Muscle layer of duodenum (tissue), 2 donors: Measurements from ENCODE around the gene SENP2.
"Not testable (repeated sequence)": the region's sequence is repeated elsewhere in the genome, so short reads cannot be mapped to it uniquely, and the experiment has no call there.

Experiments
- H3K27ac ChIP-seq: one replicate; pipeline ENCODE4 v1.7.0; 2013; ENCODE audit warnings: mild to moderate bottlenecking, low read length
- H3K27me3 ChIP-seq: one replicate; pipeline ENCODE4 v1.7.0; 2013; ENCODE audit warnings: low read depth, mild to moderate bottlenecking, control low read depth, low read length
- H3K36me3 ChIP-seq, 2 donors: one replicate each; pipeline ENCODE4 v1.7.0; 2013; ENCODE audit warnings: low read length in 2 of 2, control low read depth in 1 of 2, mild to moderate bottlenecking in 1 of 2; ENCODE audit not compliant: insufficient read depth in 2 of 2, control insufficient read depth in 1 of 2
- H3K4me1 ChIP-seq, 2 donors: one replicate each; pipeline ENCODE4 v1.7.0; 2013; ENCODE audit warnings: low read length in 2 of 2, mild to moderate bottlenecking in 2 of 2, control low read depth in 1 of 2, moderate library complexity in 1 of 2; ENCODE audit not compliant: insufficient read depth in 2 of 2, control insufficient read depth in 1 of 2
- H3K4me3 ChIP-seq, 2 donors: one replicate each; pipeline ENCODE4 v1.7.0; 2013; ENCODE audit warnings: low read length in 2 of 2, low read depth in 1 of 2, mild to moderate bottlenecking in 1 of 2
- H3K9me3 ChIP-seq, 2 donors: one replicate each; pipeline ENCODE4 v1.7.0; 2013; ENCODE audit warnings: low read length in 2 of 2, control low read depth in 1 of 2, mild to moderate bottlenecking in 1 of 2; ENCODE audit not compliant: control insufficient read depth in 1 of 2
- donor health status: healthy.

The SENP2 gene

GRCh38 chr3:185632996-185633395 lies 46.9 kb downstream of the SENP2 start:
- no peak overlapping the region for H3K27ac ChIP-seq
- peaks cover 4 to 24% of the 10 kb centered on the region in 2 donors for H3K36me3 ChIP-seq

GRCh38 chr3:185637388-185637787 lies 51.3 kb downstream of the SENP2 start:
- Histone ChIP-seq H3K27ac (no peak overlapping the region), H3K4me3 (no peak overlapping the region), H3K4me1 (no peaks in the 10 kb centered on the region), H3K9me3 (no peaks in the 10 kb centered on the region), H3K36me3 (no peaks in the 10 kb centered on the region), H3K27me3 (no peaks in the 10 kb centered on the region)

More at GRCh38 chr3:185632996-185633395, 46.9 kb downstream of the SENP2 start:
- no peaks in the 10 kb centered on the region for H3K9me3 ChIP-seq
- H3K4me1 ChIP-seq = peaks cover 10 to 11% of the 10 kb centered on the region in 2 donors
- H3K27me3 ChIP-seq = no peaks in the 10 kb centered on the region
- no peak overlapping the region for H3K4me3 ChIP-seq

- not testable (repeated sequence) for H3K4me1 ChIP-seq, H3K36me3 ChIP-seq, H3K27ac ChIP-seq, H3K9me3 ChIP-seq, H3K4me3 ChIP-seq, H3K27me3 ChIP-seq
Observed at GRCh38 chr3:185638651-185639050, 52.6 kb downstream of the SENP2 start.

GRCh38 chr3:185639632-185640206 lies 53.6 kb downstream of the SENP2 start:
- Histone ChIP-seq H3K9me3 (no peaks in the 10 kb centered on the region), H3K4me1 (no peaks in the 10 kb centered on the region), H3K36me3 (no peaks in the 10 kb centered on the region), H3K4me3 (no peak overlapping the region), H3K27me3 (no peaks in the 10 kb centered on the region), H3K27ac (no peak overlapping the region)

- H3K36me3 ChIP-seq = no peaks in the 10 kb centered on the region
- no peaks in the 10 kb centered on the region for H3K4me1 ChIP-seq
- no peak overlapping the region for H3K4me3 ChIP-seq
- no peak overlapping the region for H3K27ac ChIP-seq
- no peaks in the 10 kb centered on the region for H3K27me3 ChIP-seq
- no peaks in the 10 kb centered on the region for H3K9me3 ChIP-seq
Observed at GRCh38 chr3:185640308-185640707, 54.2 kb downstream of the SENP2 start.

DNA sequence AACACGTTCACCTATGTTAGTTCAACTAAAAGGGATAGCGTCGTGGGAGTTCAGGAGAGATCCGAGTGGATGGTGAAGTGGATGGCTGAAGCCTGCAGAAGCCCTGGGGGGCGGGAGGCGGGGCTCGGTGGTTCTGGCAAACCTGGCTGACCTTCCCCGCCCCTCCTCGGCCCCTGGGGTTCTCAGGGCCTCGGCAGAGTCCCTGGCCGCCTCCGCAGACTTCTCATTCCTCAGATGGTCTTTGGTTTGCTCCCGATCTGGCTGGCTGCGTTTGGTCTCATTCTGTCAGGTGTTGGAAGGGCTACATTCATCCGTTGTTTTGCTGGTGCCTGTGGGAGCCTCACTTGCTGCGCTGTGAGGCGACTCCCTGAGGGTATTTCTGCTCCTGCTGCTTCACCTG lies 59.1 kb downstream of the SENP2 start:
- H3K4me3 ChIP-seq, H3K36me3 ChIP-seq: not testable (repeated sequence)

DNA sequence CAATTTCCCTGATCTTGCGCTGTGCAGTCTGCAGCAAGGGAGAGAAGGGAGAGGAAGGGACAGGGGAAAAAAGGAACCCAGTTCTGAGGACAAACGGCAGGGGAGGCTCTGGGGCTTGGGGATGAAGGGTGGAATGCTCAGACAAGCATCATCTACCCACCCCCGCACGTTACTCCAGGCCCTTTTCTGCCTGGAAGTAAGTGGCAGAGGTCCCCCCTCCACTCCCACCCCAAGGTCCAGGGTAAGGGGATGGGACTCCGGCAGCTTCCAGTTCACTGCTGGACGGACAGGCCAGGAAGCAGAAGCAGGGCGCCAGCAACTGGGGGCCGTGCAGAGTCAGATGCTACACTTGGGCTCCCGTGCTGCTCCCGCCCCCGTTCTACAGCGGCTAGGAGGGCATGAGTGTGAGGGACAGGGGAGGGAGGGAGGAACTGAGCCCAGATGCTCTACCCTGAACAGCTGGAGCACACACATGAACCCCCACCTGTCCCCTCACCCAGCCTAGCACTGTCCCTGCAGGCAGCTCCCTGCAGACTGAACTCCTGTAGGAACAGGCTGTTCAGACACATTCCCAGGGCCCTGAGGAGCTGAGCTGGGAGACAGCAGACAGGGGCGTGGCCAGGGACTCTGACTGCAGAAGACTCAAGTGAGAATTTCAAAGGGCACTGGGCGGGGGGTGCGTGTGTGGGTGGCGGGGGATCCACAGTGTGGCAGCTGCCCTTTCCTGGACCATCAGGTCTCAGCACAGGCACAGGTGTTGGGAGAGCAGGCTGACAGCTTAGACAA lies 59.7 kb downstream of the SENP2 start:
- Histone ChIP-seq H3K4me3 (no peak overlapping the region), H3K36me3 (no peaks in the 10 kb centered on the region), H3K27ac (no peak overlapping the region), H3K27me3 (no peaks in the 10 kb centered on the region), H3K9me3 (no peaks in the 10 kb centered on the region), H3K4me1 (no peaks in the 10 kb centered on the region)

More for the DNA sequence above, 59.1 kb downstream of the SENP2 start:
- H3K27ac ChIP-seq, H3K27me3 ChIP-seq, H3K9me3 ChIP-seq, H3K4me1 ChIP-seq: not testable (repeated sequence)

- Histone ChIP-seq H3K36me3 (no peaks in the 10 kb centered on the region), H3K27me3 (no peaks in the 10 kb centered on the region), H3K4me1 (no peaks in the 10 kb centered on the region), H3K4me3 (no peak overlapping the region), H3K9me3 (no peaks in the 10 kb centered on the region), H3K27ac (no peak overlapping the region)
Observed at GRCh38 chr3:185646382-185647133, 60.5 kb downstream of the SENP2 start.

DNA sequence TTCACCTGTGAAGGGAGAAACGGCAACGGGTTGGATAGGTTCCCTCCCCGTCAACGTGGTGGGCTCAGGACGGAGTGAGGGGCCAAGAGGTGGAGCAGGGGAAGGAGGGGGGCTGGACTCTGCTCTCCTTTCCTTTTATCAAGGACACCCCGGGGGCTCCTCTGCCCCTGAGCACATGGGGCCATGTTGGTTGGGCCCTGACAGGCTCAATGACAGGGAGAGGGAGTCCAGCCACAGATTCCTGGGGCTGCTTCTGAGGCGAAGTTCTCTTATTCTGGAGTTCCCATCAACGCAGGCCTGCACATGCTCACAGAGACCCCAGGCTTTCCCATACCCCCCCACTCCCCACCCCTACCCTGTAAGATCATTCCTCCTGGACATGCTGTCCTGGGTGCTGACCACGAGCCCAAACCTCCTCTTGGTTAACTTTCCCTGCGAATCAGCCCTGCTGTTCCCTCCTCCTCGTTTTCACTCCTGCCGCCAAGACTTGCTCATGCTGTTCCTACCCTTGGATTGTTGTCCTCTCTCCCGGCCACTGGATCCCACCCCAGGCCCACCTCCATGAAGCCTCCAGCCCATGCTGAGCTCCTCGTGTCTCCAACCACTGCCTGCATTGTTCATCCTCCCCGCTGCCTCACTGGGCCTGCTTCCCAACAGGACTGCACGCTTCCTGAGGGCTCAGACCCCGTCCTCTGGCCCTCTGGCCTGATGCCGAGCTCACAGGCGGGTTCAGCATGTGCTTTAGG lies 61.2 kb downstream of the SENP2 start:
- Histone ChIP-seq H3K4me1 (no peaks in the 10 kb centered on the region), H3K9me3 (no peaks in the 10 kb centered on the region), H3K27me3 (no peaks in the 10 kb centered on the region), H3K36me3 (no peaks in the 10 kb centered on the region), H3K27ac (no peak overlapping the region), H3K4me3 (no peak overlapping the region)

DNA sequence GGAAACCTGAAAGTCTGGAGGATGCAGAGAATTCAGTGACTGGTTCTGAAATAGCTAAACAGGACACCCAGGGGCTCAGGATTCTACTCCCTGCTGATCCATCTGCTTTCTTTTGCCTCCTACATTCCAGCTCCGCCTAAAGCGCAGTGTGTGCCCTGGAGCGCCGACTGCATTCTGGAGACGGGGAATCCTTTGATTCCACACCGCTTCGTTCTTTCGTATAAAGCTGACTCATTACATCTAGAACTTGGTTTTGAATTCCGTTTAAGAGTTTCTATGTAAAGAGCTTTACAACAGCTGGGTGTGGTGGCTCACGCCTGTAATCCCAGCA lies 61.8 kb downstream of the SENP2 start:
- H3K4me1 ChIP-seq = no peaks in the 10 kb centered on the region
- no peaks in the 10 kb centered on the region for H3K27me3 ChIP-seq
- H3K4me3 ChIP-seq = no peak overlapping the region
- H3K9me3 ChIP-seq = no peaks in the 10 kb centered on the region
- H3K27ac ChIP-seq = no peak overlapping the region
- no peaks in the 10 kb centered on the region for H3K36me3 ChIP-seq

- no peak overlapping the region for H3K4me3 ChIP-seq
- no peaks in the 10 kb centered on the region for H3K36me3 ChIP-seq
- no peaks in the 10 kb centered on the region for H3K4me1 ChIP-seq
- H3K9me3 ChIP-seq = no peaks in the 10 kb centered on the region
- H3K27me3 ChIP-seq = no peaks in the 10 kb centered on the region
- H3K27ac ChIP-seq = no peak overlapping the region
Observed at GRCh38 chr3:185648396-185648795, 62.3 kb downstream of the SENP2 start.
